ENCODE results near the gene MED23. TPM values are rescaled to one million over a fixed set of nuclear protein-coding genes. Genes with fewer than 3 reads are reported as not detected.

The MED23 gene
- total RNA-seq, 1 experiment from 2014 or later = 21.3 TPM

DNA sequence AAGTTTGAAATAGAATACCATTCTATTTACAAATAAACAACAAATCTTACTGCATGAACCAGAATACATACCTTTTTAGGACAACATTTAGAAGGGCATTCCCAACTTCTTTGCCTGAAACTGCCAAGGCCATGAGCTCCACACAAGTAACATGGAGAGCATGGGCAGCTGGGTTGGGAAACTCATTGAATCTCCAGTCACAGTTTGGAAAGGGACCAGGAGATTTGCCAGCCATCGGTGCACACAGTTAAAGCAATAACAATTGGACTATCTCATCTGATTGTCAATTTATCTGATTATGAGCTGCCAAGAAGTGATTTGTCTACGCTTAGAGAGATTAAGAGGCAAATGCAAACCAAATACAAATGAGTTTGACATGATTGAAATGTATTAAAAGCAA, 35.1 kb downstream of the MED23 start:
- TF ChIP-seq, protein P1, sequence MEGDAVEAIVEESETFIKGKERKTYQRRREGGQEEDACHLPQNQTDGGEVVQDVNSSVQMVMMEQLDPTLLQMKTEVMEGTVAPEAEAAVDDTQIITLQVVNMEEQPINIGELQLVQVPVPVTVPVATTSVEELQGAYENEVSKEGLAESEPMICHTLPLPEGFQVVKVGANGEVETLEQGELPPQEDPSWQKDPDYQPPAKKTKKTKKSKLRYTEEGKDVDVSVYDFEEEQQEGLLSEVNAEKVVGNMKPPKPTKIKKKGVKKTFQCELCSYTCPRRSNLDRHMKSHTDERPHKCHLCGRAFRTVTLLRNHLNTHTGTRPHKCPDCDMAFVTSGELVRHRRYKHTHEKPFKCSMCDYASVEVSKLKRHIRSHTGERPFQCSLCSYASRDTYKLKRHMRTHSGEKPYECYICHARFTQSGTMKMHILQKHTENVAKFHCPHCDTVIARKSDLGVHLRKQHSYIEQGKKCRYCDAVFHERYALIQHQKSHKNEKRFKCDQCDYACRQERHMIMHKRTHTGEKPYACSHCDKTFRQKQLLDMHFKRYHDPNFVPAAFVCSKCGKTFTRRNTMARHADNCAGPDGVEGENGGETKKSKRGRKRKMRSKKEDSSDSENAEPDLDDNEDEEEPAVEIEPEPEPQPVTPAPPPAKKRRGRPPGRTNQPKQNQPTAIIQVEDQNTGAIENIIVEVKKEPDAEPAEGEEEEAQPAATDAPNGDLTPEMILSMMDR (conservative IDR thresholded peaks at IDR 0.05) = no peak
- no peak for TF ChIP-seq EZH2 (IDR thresholded peaks at IDR 0.05; ENCODE audit: low read depth)
- no peaks in the 10 kb centered on the region for H3K9me3 ChIP-seq (ENCODE audit: insufficient read depth, low read depth)
- H3K9me2 ChIP-seq (ENCODE audit: insufficient read depth) = no peaks in the 10 kb centered on the region
- ChIA-PET CTCF (no interaction called here), POLR2A (ENCODE audit: unreplicated experiment) (no interaction called here)
- H3K4me2 ChIP-seq = no peak overlapping the region
- H3K27ac ChIP-seq = no peak overlapping the region
- peaks cover 71% of the 10 kb centered on the region for H3K36me3 ChIP-seq (ENCODE audit: low read depth)
- H3K27me3 ChIP-seq (ENCODE audit: insufficient read depth, low read depth) = no peaks in the 10 kb centered on the region
- no peak for DNase-seq
- H2AFZ ChIP-seq = no peak overlapping the region
- no peaks in the 10 kb centered on the region for H3K4me1 ChIP-seq (replicated peaks; ENCODE audit: insufficient read depth)
- H3K4me3 ChIP-seq = no peak overlapping the region
- no peaks in the 10 kb centered on the region for H3F3A ChIP-seq (ENCODE audit: insufficient read depth, low read depth)
- H4K20me1 ChIP-seq (ENCODE audit: insufficient read depth) = no peaks in the 10 kb centered on the region
- no peaks in the 10 kb centered on the region for H3K79me2 ChIP-seq (ENCODE audit: low read depth)
- intact Hi-C loops (cut with micrococcal nuclease; ENCODE audit: unreplicated experiment) = no loop called here
- no TSS peak for BruUV-seq (replicated peaks)

DNA sequence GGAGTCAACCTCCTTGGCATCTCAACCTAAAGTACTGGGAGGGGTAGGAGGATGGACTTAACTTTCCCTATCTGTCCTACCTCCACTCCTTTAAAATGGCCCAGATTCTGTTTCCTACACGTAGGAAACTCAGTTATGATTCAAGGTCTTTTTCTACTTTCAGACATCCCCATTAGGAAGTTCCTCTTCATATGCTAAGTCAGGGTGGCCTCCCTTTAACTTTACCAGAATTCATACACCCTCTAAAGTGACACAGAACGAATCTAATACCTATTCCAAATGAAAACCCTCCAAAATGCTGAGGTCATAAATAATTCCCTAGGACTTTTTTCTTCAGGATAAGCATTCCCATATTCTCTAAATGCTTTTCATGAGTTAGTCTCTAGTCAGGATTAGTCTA, 39.4 kb downstream of the MED23 start:
- Histone ChIP-seq H2AFZ (no peak overlapping the region), H3K4me3 (no peak overlapping the region), H3K79me2 (ENCODE audit: low read depth) (no peaks in the 10 kb centered on the region), H3F3A (ENCODE audit: insufficient read depth, low read depth) (no peaks in the 10 kb centered on the region), H4K20me1 (ENCODE audit: insufficient read depth) (no peaks in the 10 kb centered on the region), H3K36me3 (ENCODE audit: low read depth) (peaks cover 64% of the 10 kb centered on the region), H3K27me3 (ENCODE audit: insufficient read depth, low read depth) (no peaks in the 10 kb centered on the region), H3K4me1 (replicated peaks; ENCODE audit: insufficient read depth) (no peaks in the 10 kb centered on the region), H3K9me3 (ENCODE audit: insufficient read depth, low read depth) (no peaks in the 10 kb centered on the region), H3K27ac (no peak overlapping the region), H3K9me2 (ENCODE audit: insufficient read depth) (no peaks in the 10 kb centered on the region), H3K4me2 (no peak overlapping the region)
- DNase-seq = no peak
- CTCF ChIA-PET = interaction anchor here (0.6 kb wide), 1 partner anchor 190 kb away, joined by 3 read pairs; no protein-coding TSS in a partner anchor
- TF ChIP-seq, protein P1 (conservative IDR thresholded peaks at IDR 0.05) = no peak
- no peak for TF ChIP-seq EZH2 (IDR thresholded peaks at IDR 0.05; ENCODE audit: low read depth)
- no TSS peak for BruUV-seq (replicated peaks)
- intact Hi-C loops (cut with micrococcal nuclease; ENCODE audit: unreplicated experiment) = no loop called here
- POLR2A ChIA-PET (ENCODE audit: unreplicated experiment) = no interaction called here

DNA sequence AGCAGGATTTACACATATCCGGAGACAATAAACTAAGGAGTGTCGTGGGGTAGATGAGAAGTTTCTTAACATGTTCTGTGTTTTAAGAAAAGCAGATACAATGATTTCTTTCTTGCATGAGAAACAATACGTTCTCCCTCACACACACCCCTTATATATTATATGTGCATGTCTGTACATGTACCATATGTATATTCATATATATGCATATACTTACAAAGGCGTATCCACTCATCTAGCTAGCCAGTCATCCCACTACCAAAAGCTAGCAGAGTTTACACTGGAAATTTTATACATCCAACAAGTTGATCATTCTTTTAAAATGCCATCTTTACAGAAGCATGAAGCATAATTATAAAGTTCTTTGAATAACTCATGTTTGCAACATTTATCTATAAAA, 40.1 kb downstream of the MED23 start:
- H2AFZ ChIP-seq = no peak overlapping the region
- no peak for DNase-seq
- H3K79me2 ChIP-seq (ENCODE audit: low read depth) = no peaks in the 10 kb centered on the region
- ChIA-PET CTCF (no interaction called here), POLR2A (ENCODE audit: unreplicated experiment) (no interaction called here)
- no peaks in the 10 kb centered on the region for H3F3A ChIP-seq (ENCODE audit: insufficient read depth, low read depth)
- H4K20me1 ChIP-seq (ENCODE audit: insufficient read depth) = no peaks in the 10 kb centered on the region
- intact Hi-C loops (cut with micrococcal nuclease; ENCODE audit: unreplicated experiment) = no loop called here
- no peak overlapping the region for H3K4me3 ChIP-seq
- H3K4me1 ChIP-seq (replicated peaks; ENCODE audit: insufficient read depth) = no peaks in the 10 kb centered on the region
- no peaks in the 10 kb centered on the region for H3K27me3 ChIP-seq (ENCODE audit: insufficient read depth, low read depth)
- no peak overlapping the region for H3K27ac ChIP-seq
- H3K9me3 ChIP-seq (ENCODE audit: insufficient read depth, low read depth) = no peaks in the 10 kb centered on the region
- H3K9me2 ChIP-seq (ENCODE audit: insufficient read depth) = no peaks in the 10 kb centered on the region
- peaks cover 68% of the 10 kb centered on the region for H3K36me3 ChIP-seq (ENCODE audit: low read depth)
- TF ChIP-seq, protein P1 (conservative IDR thresholded peaks at IDR 0.05) = no peak
- no peak for TF ChIP-seq EZH2 (IDR thresholded peaks at IDR 0.05; ENCODE audit: low read depth)
- H3K4me2 ChIP-seq = no peak overlapping the region
- BruUV-seq (replicated peaks) = no TSS peak

Data from PC-9 (cell line).